Fibroblast of villous mesenchyme (primary cell): ENCODE measurements around the gene ALK. TPM values are rescaled to one million over a fixed set of nuclear protein-coding genes. Genes with fewer than 3 reads are reported as not detected.

Experiments
- DNase-seq: peaks from one replicate; pipeline ENCODE4 v3.0.0-alpha.2; 2010; ENCODE audit warnings: low read depth
- H3K4me3 ChIP-seq: 2 replicates; pipeline ENCODE4 v1.5.1; 2011; ENCODE audit warnings: low read depth, mild to moderate bottlenecking, low read length
- CTCF ChIP-seq: IDR thresholded peaks from 2 replicates; pipeline ENCODE4 v1.5.1; 2012; ENCODE audit warnings: low read depth, mild to moderate bottlenecking, low read length; ENCODE audit not compliant: insufficient read depth
- total RNA-seq: library from RNA; depleted of rRNA; stranded (reverse); fragments of >200 nt; gene quantifications from 2 replicates; pipeline ENCODE4 v1.2.3, GENCODE V29; 2012

ALK gene
- total RNA-seq, 1 donor: not detected

- TF ChIP-seq CTCF: no peak
- H3K4me3 ChIP-seq: no peak overlapping the region
- no peak for DNase-seq
Observed at GRCh38 chr2:29697181-29697580, 224.2 kb downstream of the ALK start.

- H3K4me3 ChIP-seq: no peak overlapping the region
- no peak for TF ChIP-seq CTCF
- no peak for DNase-seq
Observed at GRCh38 chr2:29694741-29695140, 226.6 kb downstream of the ALK start.

- no peak for TF ChIP-seq CTCF
- H3K4me3 ChIP-seq: no peak overlapping the region
- no peak for DNase-seq
Observed at GRCh38 chr2:29691391-29691950, 229.9 kb downstream of the ALK start.

- no peak for TF ChIP-seq CTCF
- DNase-seq: no peak
- no peak overlapping the region for H3K4me3 ChIP-seq
Observed at GRCh38 chr2:29689666-29690065, 231.7 kb downstream of the ALK start.

- TF ChIP-seq CTCF: no peak
- DNase-seq: no peak
- H3K4me3 ChIP-seq: no peak overlapping the region
Observed at GRCh38 chr2:29688429-29688828, 233.0 kb downstream of the ALK start.

GRCh38 chr2:29687121-29687520 lies 234.3 kb downstream of the ALK start:
- H3K4me3 ChIP-seq: no peak overlapping the region
- DNase-seq: no peak
- no peak for TF ChIP-seq CTCF

GRCh38 chr2:29676886-29677453 lies 244.4 kb downstream of the ALK start:
- no peak overlapping the region for H3K4me3 ChIP-seq
- no peak for TF ChIP-seq CTCF
- no peak for DNase-seq
